Measurements from ENCODE around the gene MBD5.

Gene MBD5

DNA sequence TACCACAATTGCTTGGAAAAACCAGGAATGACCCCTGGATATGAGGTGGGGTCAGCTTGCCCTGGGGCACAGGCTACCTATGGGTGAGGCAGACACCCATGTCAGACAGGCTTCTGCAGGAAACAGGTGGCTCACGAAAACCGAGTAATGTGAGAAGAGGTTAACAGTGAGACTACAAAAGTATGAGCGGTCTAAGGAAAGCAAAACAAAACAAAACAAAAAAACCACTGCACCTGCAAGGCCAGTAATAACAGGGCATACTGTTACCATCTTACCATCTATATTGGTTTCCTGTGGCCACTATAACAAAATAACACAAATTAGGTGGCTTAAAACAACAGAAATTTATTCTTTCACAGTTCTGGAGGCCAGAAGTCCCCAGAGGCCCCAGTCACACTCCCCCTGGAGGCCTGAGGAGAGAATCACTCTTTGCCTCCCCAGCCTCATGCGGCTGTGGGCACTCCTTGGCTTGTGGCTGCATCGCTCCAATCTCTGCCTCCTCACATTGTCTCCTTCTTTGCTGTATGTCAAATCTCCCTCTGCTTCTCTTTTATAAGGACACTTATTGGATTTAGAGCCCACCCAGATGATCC lies 537.0 kb downstream of the MBD5 start:
- DNase-seq, result no peak

DNA sequence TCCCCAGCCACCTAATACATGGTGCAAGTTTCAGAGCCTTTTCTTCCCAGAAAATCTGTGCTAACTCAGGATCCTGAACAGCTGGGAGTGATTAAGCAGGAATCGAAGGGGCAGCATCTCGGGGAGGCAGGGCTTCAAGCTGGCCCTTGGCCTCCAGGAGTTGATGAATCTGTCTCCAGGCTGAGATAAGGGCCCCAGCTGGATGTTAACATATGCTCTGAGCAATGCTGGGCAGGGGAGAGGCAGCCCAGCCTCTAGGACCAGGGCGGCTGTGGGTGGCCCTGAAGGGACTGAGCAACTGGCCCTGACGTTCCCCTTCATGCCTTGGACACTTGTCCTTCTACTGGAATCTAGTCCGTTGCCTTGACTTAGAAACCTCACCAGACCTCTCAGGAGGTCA lies 539.6 kb downstream of the MBD5 start:
- DNase-seq, result no peak

DNA sequence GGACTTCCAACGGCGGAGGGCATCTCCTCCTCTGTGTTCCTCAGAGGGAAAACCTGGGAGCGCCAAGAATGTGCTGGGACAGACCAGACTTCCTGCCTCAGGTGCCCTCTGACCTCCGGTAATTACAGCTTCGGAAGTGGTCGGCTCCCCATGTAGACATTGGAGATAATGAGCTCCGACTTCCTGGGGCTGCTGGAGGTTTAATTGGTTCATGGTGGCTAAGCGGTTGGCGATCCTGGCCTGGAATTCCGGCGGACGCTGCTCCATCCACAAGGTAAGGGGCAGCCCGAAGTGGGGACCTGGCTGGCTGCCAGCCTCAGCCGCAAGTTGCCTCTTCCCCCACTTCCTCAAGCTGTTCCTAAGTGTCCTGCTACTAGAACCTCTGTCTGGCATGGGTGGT lies 540.5 kb downstream of the MBD5 start:
- DNase-seq, result no peak

DNA sequence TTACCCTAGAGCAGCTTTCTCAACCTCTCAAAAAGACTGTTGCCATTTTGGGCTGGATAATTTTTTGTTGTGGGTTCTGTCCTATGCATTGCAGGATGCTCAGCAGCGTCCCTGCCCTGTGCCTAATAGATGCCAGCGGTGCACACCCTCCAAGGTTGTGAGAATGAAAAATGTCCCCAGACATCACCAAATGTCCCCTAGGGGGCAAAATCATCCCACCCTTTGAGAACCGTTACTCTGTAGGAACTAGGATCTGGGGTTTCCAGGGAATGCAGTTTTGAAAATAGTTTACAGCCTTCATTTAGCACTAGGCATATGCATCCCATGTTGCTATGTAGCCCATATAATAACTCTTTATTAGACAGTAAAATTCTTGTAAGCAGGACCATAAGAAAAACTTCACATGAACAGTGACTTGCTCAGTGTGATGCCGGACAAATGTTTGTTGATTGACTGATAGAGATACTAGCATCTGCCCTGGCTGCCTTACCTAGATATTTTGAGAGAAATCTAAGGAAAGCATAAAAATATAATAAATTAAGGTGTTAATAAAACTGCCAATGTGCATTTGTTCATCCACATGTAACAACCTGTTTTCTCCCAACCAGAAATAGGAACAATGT lies 544.5 kb downstream of the MBD5 start:
- DNase-seq, result no peak
